Thoracic aorta (tissue), 2 donors: ENCODE measurements around the gene ALMS1. TPM values are rescaled to one million over a fixed set of nuclear protein-coding genes. Genes with fewer than 3 reads are reported as not detected.
"Not testable (repeated sequence)": the region's sequence is repeated elsewhere in the genome, so short reads cannot be mapped to it uniquely, and the experiment has no call there.

ENCODE experiments used
- ATAC-seq: fragments of 150-250 bp; one replicate; pipeline ENCODE4 v1.8.0; 2017; ENCODE audit warnings: low read depth; ENCODE audit not compliant: insufficient number of reproducible peaks, low FRiP score
- DNase-seq: peaks from one replicate; pipeline ENCODE4 v3.0.0-alpha.2; 2020; ENCODE audit warnings: low spot score
- H3K27ac ChIP-seq, 2 donors: fragments of 200-600 bp; sonication (generic); 1 replicate in 1 of 2; 2 replicates in 1 of 2; pipeline ENCODE4 v1.5.1; 2016; ENCODE audit warnings: mild to moderate bottlenecking in 2 of 2, moderate library complexity in 2 of 2
- H3K27me3 ChIP-seq: fragments of 200-600 bp; sonication (generic); replicated peaks from 2 replicates; pipeline ENCODE4 v1.6.0; 2016; ENCODE audit warnings: mild to moderate bottlenecking; ENCODE audit not compliant: insufficient read depth
- H3K36me3 ChIP-seq: fragments of 200-600 bp; sonication (generic); one replicate; pipeline ENCODE4 v1.5.1; 2016
- H3K4me1 ChIP-seq, 2 donors: fragments of 200-600 bp; sonication (generic); 1 replicate in 1 of 2; 2 replicates in 1 of 2; pipeline versions ENCODE4 v1.5.1 to v1.6.0; 2016; ENCODE audit warnings: low read depth in 2 of 2, mild to moderate bottlenecking in 1 of 2; ENCODE audit not compliant: control insufficient read depth in 1 of 2
- H3K4me3 ChIP-seq: fragments of 200-600 bp; sonication (generic); 2 replicates; pipeline ENCODE4 v1.5.1; 2016; ENCODE audit warnings: mild to moderate bottlenecking
- H3K9me3 ChIP-seq: fragments of 200-600 bp; sonication (generic); 2 replicates; pipeline ENCODE4 v1.5.1; 2016
- CTCF ChIP-seq: fragments of 200-600 bp; sonication (generic); IDR thresholded peaks from one replicate; pipeline ENCODE4 v1.5.1; 2019; ENCODE audit warnings: antibody characterized with exemption
- total RNA-seq, 2 donors: library from RNA; depleted of rRNA; stranded (reverse); fragments of >200 nt; gene quantifications; one replicate each; pipeline versions ENCODE4 v1.1.0 to v1.2.3, GENCODE V29; 2016

The ALMS1 gene
- total RNA-seq, 2 donors from 2014 or later: 30.7 to 41.6 TPM

- no peak for DNase-seq
- H3K4me1 ChIP-seq: no peaks in the 10 kb centered on the region
- no peak for TF ChIP-seq CTCF
- H3K36me3 ChIP-seq: peaks cover 8% of the 10 kb centered on the region
- ATAC-seq: no peak
- no peaks in the 10 kb centered on the region for H3K9me3 ChIP-seq
- H3K27me3 ChIP-seq: no peaks in the 10 kb centered on the region
- H3K4me3 ChIP-seq: no peak overlapping the region
- H3K27ac ChIP-seq: no peak overlapping the region
Measured at GRCh38 chr2:73487112-73487657, 101.5 kb downstream of the ALMS1 start.

GRCh38 chr2:73488079-73488478 lies 102.4 kb downstream of the ALMS1 start:
- H3K27ac ChIP-seq: no peak overlapping the region
- no peak for DNase-seq
- no peak for ATAC-seq
- H3K36me3 ChIP-seq: peaks cover 8% of the 10 kb centered on the region
- TF ChIP-seq CTCF: no peak
- H3K4me3 ChIP-seq: no peak overlapping the region
- H3K27me3 ChIP-seq: no peaks in the 10 kb centered on the region
- H3K9me3 ChIP-seq: no peaks in the 10 kb centered on the region
- H3K4me1 ChIP-seq: no peaks in the 10 kb centered on the region

GRCh38 chr2:73489053-73489452 lies 103.4 kb downstream of the ALMS1 start:
- H3K9me3 ChIP-seq: no peaks in the 10 kb centered on the region
- no peaks in the 10 kb centered on the region for H3K4me1 ChIP-seq
- no peak overlapping the region for H3K4me3 ChIP-seq
- H3K27ac ChIP-seq: no peak overlapping the region
- H3K36me3 ChIP-seq: peaks cover 8% of the 10 kb centered on the region
- no peak for ATAC-seq
- no peaks in the 10 kb centered on the region for H3K27me3 ChIP-seq
- TF ChIP-seq CTCF: no peak
- DNase-seq: no peak

GRCh38 chr2:73494031-73494430 lies 108.4 kb downstream of the ALMS1 start:
- Histone ChIP-seq H3K36me3 (peaks cover 5% of the 10 kb centered on the region), H3K4me1 (no peaks in the 10 kb centered on the region), H3K4me3 (no peak overlapping the region), H3K27me3 (no peaks in the 10 kb centered on the region), H3K9me3 (no peaks in the 10 kb centered on the region), H3K27ac (no peak overlapping the region)
- no peak for ATAC-seq
- no peak for TF ChIP-seq CTCF
- no peak for DNase-seq

GRCh38 chr2:73503992-73504570 lies 118.4 kb downstream of the ALMS1 start:
- no peak for ATAC-seq
- no peak for DNase-seq
- TF ChIP-seq CTCF: no peak
- Histone ChIP-seq H3K27ac (no peak overlapping the region), H3K36me3 (no peaks in the 10 kb centered on the region), H3K9me3 (peaks cover 5% of the 10 kb centered on the region), H3K4me1 (peaks cover 0 to 9% of the 10 kb centered on the region in 2 donors), H3K4me3 (no peak overlapping the region), H3K27me3 (no peaks in the 10 kb centered on the region)

GRCh38 chr2:73504850-73505249 lies 119.2 kb downstream of the ALMS1 start:
- H3K9me3 ChIP-seq, H3K27me3 ChIP-seq, DNase-seq, H3K4me3 ChIP-seq, H3K36me3 ChIP-seq, H3K27ac ChIP-seq, ATAC-seq, H3K4me1 ChIP-seq: not testable (repeated sequence)

- not testable (repeated sequence) for H3K36me3 ChIP-seq, ATAC-seq, H3K27me3 ChIP-seq, H3K9me3 ChIP-seq, H3K4me1 ChIP-seq, H3K27ac ChIP-seq, DNase-seq, H3K4me3 ChIP-seq
Measured at GRCh38 chr2:73510470-73510869, 124.8 kb downstream of the ALMS1 start.
